GM18511 (cell line): ENCODE measurements around the gene CDK7.
"Not testable (repeated sequence)": the region's sequence is repeated elsewhere in the genome, so short reads cannot be mapped to it uniquely, and the experiment has no call there.

Source experiments
- ATAC-seq: cut with Tn5 transposase; IDR thresholded peaks from one replicate; pipeline ENCODE4 v1.9.1; 2021; ENCODE audit warnings: mild to moderate bottlenecking, moderate library complexity; ENCODE audit not compliant: unreplicated experiment

The CDK7 gene

DNA sequence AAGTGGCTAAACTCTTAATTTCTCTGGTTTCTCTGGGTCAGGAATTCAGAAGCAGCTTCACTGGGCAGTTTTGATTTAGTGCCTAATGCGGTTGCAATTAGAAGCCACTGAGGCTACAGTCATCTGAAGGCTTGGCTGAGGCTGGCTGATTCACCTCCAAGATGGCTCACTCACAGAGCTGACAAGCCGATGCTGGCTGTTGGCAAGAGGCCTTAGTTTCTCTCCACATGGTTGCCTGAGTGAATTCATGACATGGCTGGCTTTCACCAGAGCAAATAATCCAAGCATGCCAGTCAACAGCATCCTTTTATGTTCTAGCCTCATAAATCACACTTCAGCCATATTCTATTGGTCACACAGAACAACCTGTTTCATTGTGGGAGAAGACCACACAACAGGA, 2.8 kb upstream of the CDK7 start:
- no peak for ATAC-seq

DNA sequence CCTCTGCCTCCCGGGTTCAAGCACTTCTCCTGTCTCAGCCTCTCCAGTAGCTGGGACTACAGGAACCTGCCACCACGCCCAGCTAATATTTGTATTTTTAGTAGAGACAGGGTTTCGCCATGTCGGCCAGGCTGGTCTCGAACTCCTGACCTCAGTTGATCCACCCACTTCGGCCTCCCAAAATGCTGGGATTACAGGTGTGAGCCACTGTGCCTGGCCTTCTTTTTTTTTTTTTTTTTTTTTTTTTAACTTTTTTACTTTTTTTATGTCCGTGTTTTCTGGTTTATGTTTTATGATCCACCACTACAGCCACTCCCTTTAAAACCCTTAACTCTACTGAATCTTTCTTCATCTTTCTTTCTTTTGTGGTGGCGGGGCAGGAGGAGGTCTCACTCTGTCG, 2.0 kb downstream of the CDK7 start:
- not testable (repeated sequence) for ATAC-seq

DNA sequence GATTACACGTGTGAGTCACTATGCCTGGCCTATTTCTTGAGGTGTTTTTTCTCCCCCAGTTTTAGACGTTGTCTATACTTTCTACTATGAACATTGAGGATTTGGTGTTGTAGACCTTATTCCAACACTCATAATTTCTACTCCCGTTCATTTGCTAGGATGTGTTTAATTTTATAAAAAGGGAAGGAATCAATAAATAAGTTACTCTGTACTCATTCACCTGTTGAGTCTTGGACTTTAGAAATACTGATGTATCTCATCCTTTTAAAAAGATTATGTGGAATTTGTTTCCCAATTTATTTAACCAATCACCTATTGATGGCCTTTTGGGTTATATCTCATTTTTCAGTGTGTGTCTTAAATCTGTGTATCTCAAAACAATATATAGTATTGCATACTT, 3.2 kb downstream of the CDK7 start:
- ATAC-seq = no peak

DNA sequence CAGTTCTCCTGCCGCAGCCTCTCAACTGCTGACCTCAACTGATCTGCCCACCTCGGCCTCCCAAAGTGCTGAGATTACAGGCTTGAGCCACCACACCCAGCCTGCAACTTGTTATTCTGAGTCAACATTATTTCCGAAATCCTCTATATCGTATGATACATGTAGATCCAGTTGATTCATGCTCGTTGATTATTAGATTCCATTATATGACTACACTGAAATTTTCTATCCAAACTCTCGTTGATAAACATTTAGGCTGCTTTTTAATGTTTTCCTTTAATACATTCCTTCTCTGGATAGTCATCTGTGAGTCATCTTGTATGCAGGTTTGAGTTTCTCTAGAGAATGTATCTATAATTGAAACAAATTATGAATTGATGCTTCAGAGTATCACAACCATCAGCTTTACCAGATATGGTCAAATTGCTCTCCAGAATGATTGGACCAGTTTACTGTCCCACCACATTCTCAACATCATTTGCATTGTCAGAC, 4.1 kb downstream of the CDK7 start:
- no peak for ATAC-seq

DNA sequence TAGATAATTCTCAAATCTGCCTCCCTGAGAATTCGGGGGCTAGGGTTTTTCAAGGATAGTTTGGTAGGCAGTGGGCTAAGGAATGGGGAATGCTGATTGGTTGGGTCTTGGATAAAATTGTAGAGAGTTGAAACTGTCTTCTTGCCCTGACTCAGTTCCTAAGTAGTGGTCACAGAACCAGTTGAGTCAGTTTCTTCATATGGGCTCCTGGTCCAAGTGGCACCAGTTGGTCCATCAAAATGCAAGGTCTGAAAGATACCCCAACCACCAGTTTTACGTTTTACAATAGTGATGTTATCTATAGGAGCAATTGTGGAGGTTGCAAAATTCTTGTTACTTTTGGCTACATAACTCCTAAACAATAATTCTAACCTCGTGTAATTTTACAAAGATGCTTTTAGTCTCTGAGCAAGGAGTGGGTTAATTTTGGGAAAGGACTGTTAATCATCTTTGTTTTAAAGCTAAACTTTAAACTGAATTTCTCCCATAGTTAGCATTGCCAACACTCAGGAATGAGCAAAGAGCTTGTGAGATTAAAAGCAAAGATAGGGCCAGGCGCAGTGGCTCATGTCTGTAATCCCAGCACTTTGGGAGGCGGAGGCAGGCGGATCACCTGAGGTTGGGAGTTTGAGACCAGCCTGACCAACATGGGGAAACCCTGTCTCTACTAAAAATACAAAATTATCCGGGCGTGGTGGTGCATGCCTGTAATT, 7.7 kb downstream of the CDK7 start:
- no peak for ATAC-seq

DNA sequence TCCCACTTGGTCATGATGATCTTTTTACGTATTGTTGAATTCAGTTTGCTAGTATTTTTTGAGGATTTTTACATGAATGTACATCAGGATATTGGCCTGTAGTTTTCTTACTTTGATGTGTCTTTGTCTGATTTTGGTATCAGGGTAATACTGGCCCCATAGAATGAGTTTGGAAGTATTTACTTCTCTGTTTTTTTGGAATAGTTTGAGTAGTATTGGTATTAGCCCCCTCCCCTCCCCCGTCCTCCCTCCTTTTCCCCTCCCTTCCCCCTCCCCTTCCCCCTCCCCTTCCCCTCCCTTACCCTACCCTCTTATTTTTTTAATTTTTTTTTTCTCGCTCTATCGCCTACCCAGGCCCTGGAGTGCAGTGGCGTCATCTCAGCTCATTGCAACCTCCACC, 10.3 kb downstream of the CDK7 start:
- no peak for ATAC-seq

DNA sequence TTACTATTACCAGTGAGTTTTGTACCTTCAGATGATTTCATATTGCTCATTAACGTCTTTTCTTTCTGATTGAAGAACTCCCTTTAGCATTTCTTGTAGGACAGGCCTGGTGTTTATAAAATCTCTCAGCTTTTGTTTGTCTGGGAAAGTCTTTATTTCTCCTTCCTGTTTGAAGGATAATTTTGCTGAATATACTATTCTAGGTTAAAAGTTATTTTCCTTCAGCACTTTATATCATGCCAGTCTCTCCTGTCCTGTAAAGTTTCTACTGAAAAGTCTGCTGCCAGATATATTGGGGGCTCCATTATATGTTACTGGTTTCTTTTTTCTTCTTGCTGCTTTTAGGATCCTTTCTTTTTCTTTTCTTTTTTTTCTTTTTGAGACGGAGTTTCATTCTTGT, 13.3 kb downstream of the CDK7 start:
- ATAC-seq = no peak

DNA sequence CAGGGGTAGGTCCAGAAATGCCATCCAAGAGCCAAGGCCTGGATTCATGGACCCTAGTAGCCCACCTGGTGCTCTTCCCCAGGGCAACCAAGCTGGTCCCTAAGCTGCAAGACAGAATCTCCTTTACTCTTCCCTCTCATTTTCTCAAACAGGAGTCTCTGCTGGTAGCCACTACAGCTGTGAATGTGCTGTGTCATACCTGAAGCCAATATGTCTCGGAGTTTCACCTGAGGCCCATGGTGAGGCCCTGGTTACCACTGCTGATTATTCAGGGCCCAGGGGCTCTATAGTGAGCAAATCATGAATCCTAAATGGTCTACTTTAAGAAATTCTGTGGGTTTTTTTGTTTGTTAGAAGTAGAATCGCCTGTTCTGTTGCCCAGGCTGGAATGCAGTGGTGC, 15.9 kb downstream of the CDK7 start:
- ATAC-seq = no peak

DNA sequence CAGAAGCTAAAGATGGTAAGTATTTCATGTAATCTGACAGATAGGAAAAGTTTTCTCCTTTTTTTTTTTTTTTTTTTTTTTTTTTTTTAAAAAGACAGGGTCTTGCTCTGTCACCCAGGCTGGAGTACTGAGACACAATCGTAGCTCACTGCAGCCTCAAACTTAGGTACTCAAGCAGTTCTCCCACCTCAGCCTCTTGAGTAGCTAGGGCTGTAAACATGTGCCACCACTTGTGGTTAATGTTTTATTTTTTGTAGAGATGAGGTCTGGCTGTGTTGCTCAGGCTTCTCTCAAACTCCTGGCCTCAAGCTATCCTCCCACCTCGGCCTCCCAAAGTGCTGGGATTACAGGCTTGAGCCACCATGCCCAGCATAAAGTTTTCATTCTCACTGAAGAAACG, 17.8 kb downstream of the CDK7 start:
- no peak for ATAC-seq

DNA sequence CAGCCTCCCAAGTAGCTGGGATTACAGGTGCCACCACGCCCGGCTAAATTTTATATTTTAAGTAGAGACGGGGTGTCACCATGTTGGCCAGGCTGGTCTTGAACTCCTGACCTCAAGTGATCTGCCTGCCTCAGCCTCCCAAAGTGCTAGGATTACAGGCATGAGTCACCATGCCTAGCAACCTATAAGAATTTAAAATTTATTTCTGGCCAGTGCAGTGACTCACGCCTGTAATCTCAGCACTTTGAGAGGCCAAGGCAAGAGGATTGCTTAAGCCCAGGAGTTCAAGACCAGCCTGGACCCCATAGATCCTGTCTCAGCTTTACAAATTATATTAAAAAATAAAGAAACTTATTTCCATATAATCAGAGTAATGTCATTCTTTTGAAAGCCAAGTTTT, 21.3 kb downstream of the CDK7 start:
- ATAC-seq = not testable (repeated sequence)

DNA sequence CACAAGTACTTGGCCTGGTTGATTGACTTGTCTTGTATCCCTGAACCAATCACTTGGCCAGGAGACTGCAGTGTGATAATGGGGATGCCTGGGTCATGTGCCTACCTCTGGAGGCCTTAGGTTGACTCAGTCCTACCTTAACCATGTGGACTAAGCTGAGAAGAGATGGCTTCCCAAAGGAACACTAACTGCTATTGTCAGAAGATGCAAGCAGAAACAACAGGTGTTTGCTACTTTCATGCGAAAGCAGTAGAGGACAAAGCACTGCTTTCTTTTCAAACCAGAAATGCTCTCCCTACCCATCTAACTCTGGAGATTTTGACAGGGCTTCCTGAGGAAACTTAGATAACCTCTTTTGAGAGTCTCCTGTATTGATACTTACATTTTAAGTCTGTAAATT, 22.9 kb downstream of the CDK7 start:
- ATAC-seq = no peak

DNA sequence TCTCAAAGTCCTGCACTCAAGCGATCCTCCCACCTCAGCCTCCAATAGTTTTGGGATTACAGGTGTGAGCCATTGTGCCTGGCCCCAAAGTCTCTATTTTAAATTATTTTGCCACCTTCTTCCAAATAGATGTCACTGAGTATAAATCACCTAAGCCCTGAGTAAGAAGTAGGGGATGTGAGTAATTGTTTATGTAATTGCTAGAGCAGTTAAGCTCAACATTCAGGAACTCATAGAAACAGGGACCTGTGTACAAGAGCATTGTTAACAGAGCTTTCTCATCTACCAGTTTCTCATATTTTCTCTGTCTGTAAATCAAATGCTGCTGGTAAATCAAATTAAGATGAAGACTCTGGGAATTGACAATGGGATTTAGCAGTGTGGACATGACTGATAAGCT, 26.3 kb downstream of the CDK7 start:
- no peak for ATAC-seq

DNA sequence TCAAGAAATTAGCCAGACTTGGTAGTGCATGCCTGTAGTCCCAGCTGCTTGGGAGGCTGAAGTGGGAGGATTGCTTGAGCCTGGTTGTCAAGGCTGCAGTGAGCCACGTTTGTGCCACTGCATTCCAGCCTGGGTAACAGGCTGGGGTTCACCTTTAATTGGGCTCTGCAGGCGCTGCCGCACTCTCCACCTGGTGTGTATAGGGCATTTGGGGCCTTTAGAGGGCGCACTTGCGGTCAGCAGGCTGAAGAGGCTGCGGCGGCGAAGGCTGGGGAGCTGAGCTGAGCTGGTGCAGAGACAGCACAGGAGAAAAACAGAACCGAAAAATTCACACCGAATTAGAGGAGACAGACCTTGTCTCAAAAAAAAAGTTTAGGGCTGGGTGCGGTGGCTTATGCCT, 31.2 kb downstream of the CDK7 start:
- ATAC-seq = no peak

DNA sequence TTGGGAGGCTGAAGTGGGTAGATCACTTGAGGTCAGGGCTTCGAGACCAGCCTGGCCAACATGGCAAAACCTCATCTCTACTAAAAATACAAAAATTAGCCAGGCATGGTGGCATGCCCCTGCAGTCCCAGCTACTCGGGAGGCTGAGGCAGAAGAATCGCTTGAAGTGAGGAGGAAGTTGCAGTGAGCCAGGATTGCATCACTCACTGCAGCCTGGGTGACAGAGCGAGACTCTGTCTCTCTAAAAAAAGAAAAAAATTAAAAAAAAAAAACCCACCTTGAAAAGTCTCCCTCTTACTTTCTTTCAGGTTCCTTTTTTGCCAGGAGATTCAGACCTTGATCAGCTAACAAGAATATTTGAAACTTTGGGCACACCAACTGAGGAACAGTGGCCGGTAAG, 34.2 kb downstream of the CDK7 start:
- ATAC-seq = no peak

DNA sequence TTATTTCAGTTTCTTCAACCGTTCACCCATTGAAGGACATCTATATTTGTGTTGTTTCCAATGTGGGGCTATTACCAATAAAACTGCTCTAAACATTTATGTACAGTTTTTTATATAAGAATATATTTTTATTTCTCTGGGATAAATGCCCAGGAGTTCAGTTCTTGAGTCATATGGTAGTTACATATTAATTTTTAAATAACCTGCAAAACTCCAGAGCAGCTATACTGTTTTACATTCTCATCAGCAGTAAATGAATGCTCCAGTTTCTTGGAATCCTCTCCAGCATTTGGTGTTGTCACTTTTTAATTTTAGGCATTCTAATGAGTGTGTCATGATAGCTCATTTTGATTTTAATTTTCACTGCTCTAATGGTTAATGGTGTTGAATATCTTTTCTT, 36.2 kb downstream of the CDK7 start:
- ATAC-seq = no peak

DNA sequence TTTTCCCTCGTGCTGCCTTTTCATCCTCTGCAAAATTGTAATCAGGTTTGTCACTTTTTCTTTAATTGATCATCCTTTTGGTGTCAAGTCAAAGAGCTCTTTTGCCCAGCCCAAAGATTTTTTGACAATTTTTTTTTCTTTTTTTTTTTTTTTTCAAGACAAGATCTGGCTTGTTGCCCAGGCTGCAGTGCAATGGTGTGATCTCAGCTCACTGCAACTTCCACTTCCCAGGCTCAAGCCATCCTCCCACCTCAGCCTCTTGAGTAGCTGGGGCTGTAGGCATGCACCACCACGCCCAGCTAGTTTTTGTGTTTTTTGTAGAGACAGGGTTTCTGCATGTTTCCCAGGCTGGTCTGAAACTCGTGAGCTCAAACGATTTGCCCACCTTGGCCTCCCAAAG, 36.7 kb downstream of the CDK7 start:
- no peak for ATAC-seq

DNA sequence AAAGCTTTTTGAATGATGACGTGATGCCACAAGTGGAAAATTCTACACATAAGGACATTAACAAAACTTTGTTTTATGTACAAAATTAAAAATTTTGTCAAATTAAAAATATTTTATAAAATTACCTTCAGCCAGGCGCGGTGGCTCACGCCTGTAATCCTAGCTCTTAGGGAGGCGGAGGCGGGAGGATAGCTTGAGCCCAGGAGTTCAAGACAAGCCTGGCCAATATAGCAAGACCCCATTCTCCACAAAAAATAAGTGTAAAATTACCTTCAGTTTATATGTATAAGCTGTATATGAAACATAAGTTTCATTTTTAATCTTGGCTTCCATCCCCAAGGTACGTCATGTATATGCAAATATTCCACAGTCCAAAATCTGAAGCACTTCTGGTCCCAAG, 40.9 kb downstream of the CDK7 start:
- ATAC-seq = no peak

DNA sequence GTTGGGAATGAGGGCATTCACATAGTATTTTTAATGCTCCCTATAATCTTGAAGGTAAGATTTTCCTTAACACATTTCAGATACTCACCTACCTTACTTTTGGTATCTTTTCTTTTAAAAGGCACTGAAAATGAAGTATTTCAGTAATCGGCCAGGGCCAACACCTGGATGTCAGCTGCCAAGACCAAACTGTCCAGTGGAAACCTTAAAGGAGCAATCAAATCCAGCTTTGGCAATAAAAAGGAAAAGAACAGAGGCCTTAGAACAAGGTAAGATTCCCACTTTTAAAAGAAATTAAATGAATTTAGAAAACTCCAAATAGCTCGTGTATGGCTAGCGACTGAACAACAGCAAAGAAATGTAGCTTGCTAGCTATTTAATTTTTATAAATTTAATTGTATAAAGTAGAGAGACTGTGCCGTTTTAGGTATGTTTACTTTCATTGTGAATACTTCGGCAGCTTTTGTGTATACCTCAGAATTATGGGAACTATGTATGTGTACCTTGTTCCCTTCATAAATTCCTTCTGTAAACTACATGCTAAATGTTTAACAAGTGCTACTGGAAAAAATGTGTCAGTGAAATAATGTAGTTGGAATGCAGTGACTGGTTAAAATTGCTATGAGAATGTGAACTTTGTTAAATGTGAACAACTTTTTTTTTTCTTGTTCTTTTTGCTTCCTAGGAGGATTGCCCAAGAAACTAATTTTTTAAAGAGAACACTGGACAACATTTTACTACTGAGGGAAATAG, 41.9 kb downstream of the CDK7 start:
- no peak for ATAC-seq

DNA sequence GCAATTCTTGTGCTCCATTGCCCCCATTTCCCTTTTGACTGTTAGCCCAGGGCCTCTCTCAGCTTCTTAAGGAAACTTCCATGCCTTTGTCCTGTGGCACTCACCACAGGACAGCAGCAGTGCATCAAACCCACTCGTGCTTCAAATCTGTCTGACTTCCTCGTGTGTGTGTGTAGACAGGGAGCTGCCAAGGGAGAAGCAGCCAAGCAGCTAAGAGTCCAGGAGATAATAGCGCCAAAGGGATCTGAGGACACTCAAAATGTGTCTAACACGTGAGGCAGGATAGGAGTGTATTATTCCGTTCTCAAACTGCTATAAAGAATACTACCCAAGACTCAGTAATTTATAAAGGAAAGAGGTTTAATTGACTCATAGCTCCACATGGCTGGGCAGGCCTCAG, 44.8 kb downstream of the CDK7 start:
- no peak for ATAC-seq

DNA sequence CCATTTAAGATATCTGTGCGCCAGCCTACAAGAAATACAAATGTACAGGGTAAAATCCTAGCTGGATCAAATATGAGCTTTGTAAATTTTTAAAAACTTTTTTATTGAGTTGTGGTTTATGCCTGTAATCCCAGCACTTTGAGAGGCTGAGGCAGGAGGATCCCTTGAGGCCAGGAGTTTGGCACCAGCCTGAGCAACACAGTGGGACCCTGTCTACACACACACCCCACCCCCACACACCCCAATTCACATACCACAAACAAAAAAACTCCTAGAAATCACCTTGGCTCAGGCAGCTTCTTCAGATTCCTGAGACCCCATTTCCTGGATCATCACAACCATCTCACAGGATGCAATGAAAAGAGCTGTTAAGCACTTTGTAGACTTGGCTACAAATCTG, 46.4 kb downstream of the CDK7 start:
- no peak for ATAC-seq

DNA sequence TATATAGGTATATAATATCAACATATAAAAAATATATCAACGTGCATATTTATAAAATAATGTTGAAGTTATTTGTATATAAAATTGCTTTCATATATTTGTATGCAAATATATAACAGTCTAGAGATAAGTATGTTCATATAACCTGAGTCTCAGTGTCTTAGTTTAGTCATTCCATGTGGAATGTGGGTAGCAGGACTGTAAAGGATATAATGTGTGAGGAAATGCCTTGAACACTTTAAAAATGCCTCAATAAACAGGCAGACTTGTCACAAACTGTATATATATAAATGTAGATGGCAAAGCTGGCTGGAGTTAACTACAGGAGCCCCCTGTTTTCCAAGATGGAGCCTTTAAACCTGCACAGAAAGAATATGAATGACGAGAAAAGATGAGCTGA, 49.5 kb downstream of the CDK7 start:
- ATAC-seq = no peak

DNA sequence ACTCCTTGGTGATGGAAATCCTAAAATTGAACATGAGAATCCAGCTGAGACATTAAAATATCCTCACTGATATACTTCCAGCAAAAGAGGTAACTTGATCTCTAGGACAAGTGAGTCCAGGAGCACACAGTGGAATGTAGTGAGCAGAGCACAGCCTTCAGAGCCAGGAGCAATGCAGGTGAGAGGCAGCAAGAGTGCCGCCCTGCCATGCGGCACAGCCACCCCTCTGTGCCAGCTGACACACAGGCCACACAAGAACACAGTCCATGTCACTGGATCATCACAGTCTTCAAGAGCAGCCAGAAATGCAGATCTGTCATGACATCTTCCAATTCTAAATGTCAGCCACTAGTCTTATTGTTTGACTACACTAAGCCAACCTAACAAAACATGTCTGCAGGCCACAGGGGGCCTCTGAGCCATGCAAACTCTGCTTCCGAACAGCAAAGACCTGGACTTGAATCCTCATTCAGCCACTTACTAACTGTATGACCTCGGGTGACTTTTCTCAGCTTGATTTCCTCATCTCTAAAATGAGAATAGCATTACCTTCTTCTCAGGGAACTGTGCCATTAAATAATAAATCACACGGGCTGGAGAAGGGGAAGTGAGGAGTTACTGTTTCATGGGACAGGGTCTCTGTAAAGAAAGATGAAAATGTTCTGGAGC, 50.9 kb downstream of the CDK7 start:
- no peak for ATAC-seq
